Measurements from ENCODE around the gene RANBP17.
"Not testable (repeated sequence)": the region's sequence is repeated elsewhere in the genome, so short reads cannot be mapped to it uniquely, and the experiment has no call there.

Gene RANBP17

GRCh38 chr5:170861917-170862766 lies at the start of gene RANBP17:
TSS of gene RANBP17 (plus strand) at chr5:170862018.
- H3K9ac ChIP-seq (ENCODE audit: low read depth, low read length), result peak within 1 kb of the TSS; percentile 97
- peaks cover 6% of the 10 kb centered on the region for H3K9me3 ChIP-seq (ENCODE audit: control insufficient read depth, insufficient read depth, low read length)
- H3K4me1 ChIP-seq (ENCODE audit: insufficient read depth, low read length), result no peaks in the 10 kb centered on the region
- H3K36me3 ChIP-seq (ENCODE audit: insufficient read depth, low read length), result no peaks in the 10 kb centered on the region

- Histone ChIP-seq H3K9me3 (ENCODE audit: control insufficient read depth, insufficient read depth, low read length) (no peaks in the 10 kb centered on the region), H3K4me1 (ENCODE audit: insufficient read depth, low read length) (no peaks in the 10 kb centered on the region), H3K9ac (ENCODE audit: low read depth, low read length) (no peak overlapping the region), H3K36me3 (ENCODE audit: insufficient read depth, low read length) (no peaks in the 10 kb centered on the region)
Measured at GRCh38 chr5:170813231-170813630, 48.6 kb upstream of the RANBP17 start.

- H3K36me3 ChIP-seq (ENCODE audit: insufficient read depth, low read length), result no peaks in the 10 kb centered on the region
- no peaks in the 10 kb centered on the region for H3K4me1 ChIP-seq (ENCODE audit: insufficient read depth, low read length)
- H3K9ac ChIP-seq (ENCODE audit: low read depth, low read length), result no peak overlapping the region
- H3K9me3 ChIP-seq (ENCODE audit: control insufficient read depth, insufficient read depth, low read length), result no peaks in the 10 kb centered on the region
Measured at GRCh38 chr5:170817195-170817594, 44.6 kb upstream of the RANBP17 start.

GRCh38 chr5:170818232-170818631 lies 43.6 kb upstream of the RANBP17 start:
- Histone ChIP-seq H3K9ac (ENCODE audit: low read depth, low read length) (no peak overlapping the region), H3K36me3 (ENCODE audit: insufficient read depth, low read length) (no peaks in the 10 kb centered on the region), H3K4me1 (ENCODE audit: insufficient read depth, low read length) (no peaks in the 10 kb centered on the region), H3K9me3 (ENCODE audit: control insufficient read depth, insufficient read depth, low read length) (no peaks in the 10 kb centered on the region)

GRCh38 chr5:170819824-170820223 lies 42.0 kb upstream of the RANBP17 start:
- Histone ChIP-seq H3K9me3 (ENCODE audit: control insufficient read depth, insufficient read depth, low read length) (peaks cover 2% of the 10 kb centered on the region; the same call in 1 of the 2 replicates), H3K36me3 (ENCODE audit: insufficient read depth, low read length) (no peaks in the 10 kb centered on the region), H3K4me1 (ENCODE audit: insufficient read depth, low read length) (no peaks in the 10 kb centered on the region), H3K9ac (ENCODE audit: low read depth, low read length) (no peak overlapping the region)

- Histone ChIP-seq H3K4me1 (ENCODE audit: insufficient read depth, low read length) (no peaks in the 10 kb centered on the region), H3K9me3 (ENCODE audit: control insufficient read depth, insufficient read depth, low read length) (peaks cover 10% of the 10 kb centered on the region), H3K9ac (ENCODE audit: low read depth, low read length) (no peak overlapping the region), H3K36me3 (ENCODE audit: insufficient read depth, low read length) (no peaks in the 10 kb centered on the region)
Measured at GRCh38 chr5:170821257-170821800, 40.5 kb upstream of the RANBP17 start.

- peaks cover 11% of the 10 kb centered on the region for H3K9me3 ChIP-seq (ENCODE audit: control insufficient read depth, insufficient read depth, low read length)
- H3K36me3 ChIP-seq (ENCODE audit: insufficient read depth, low read length), result no peaks in the 10 kb centered on the region
Measured at GRCh38 chr5:170826117-170826516, 35.7 kb upstream of the RANBP17 start.

GRCh38 chr5:170832241-170832640 lies 29.6 kb upstream of the RANBP17 start:
- Histone ChIP-seq H3K4me1 (ENCODE audit: insufficient read depth, low read length) (no peaks in the 10 kb centered on the region), H3K9ac (ENCODE audit: low read depth, low read length) (no peak overlapping the region), H3K9me3 (ENCODE audit: control insufficient read depth, insufficient read depth, low read length) (no peaks in the 10 kb centered on the region), H3K36me3 (ENCODE audit: insufficient read depth, low read length) (no peaks in the 10 kb centered on the region)

More at GRCh38 chr5:170826117-170826516, 35.7 kb upstream of the RANBP17 start:
- H3K9ac ChIP-seq (ENCODE audit: low read depth, low read length), result no peak overlapping the region
- no peaks in the 10 kb centered on the region for H3K4me1 ChIP-seq (ENCODE audit: insufficient read depth, low read length)

- H3K9ac ChIP-seq (ENCODE audit: low read depth, low read length); H3K9me3 ChIP-seq (ENCODE audit: control insufficient read depth, insufficient read depth, low read length); H3K36me3 ChIP-seq (ENCODE audit: insufficient read depth, low read length); H3K4me1 ChIP-seq (ENCODE audit: insufficient read depth, low read length): not testable (repeated sequence)
Measured at GRCh38 chr5:170833981-170834380, 27.8 kb upstream of the RANBP17 start.

GRCh38 chr5:170836226-170836625 lies 25.6 kb upstream of the RANBP17 start:
- H3K9me3 ChIP-seq (ENCODE audit: control insufficient read depth, insufficient read depth, low read length), result no peaks in the 10 kb centered on the region
- no peaks in the 10 kb centered on the region for H3K4me1 ChIP-seq (ENCODE audit: insufficient read depth, low read length)

GRCh38 chr5:170843870-170844269 lies 17.9 kb upstream of the RANBP17 start:
- Histone ChIP-seq H3K36me3 (ENCODE audit: insufficient read depth, low read length) (no peaks in the 10 kb centered on the region), H3K9me3 (ENCODE audit: control insufficient read depth, insufficient read depth, low read length) (no peaks in the 10 kb centered on the region), H3K4me1 (ENCODE audit: insufficient read depth, low read length) (no peaks in the 10 kb centered on the region), H3K9ac (ENCODE audit: low read depth, low read length) (no peak overlapping the region)

More at GRCh38 chr5:170836226-170836625, 25.6 kb upstream of the RANBP17 start:
- Histone ChIP-seq H3K9ac (ENCODE audit: low read depth, low read length) (no peak overlapping the region), H3K36me3 (ENCODE audit: insufficient read depth, low read length) (no peaks in the 10 kb centered on the region)

- no peaks in the 10 kb centered on the region for H3K4me1 ChIP-seq (ENCODE audit: insufficient read depth, low read length)
Measured at GRCh38 chr5:170844651-170845050, 17.2 kb upstream of the RANBP17 start.

GRCh38 chr5:170846416-170846815 lies 15.4 kb upstream of the RANBP17 start:
- no peak overlapping the region for H3K9ac ChIP-seq (ENCODE audit: low read depth, low read length)
- no peaks in the 10 kb centered on the region for H3K36me3 ChIP-seq (ENCODE audit: insufficient read depth, low read length)
- no peaks in the 10 kb centered on the region for H3K4me1 ChIP-seq (ENCODE audit: insufficient read depth, low read length)
- no peaks in the 10 kb centered on the region for H3K9me3 ChIP-seq (ENCODE audit: control insufficient read depth, insufficient read depth, low read length)

More at GRCh38 chr5:170844651-170845050, 17.2 kb upstream of the RANBP17 start:
- Histone ChIP-seq H3K9ac (ENCODE audit: low read depth, low read length) (no peak overlapping the region), H3K36me3 (ENCODE audit: insufficient read depth, low read length) (no peaks in the 10 kb centered on the region), H3K9me3 (ENCODE audit: control insufficient read depth, insufficient read depth, low read length) (no peaks in the 10 kb centered on the region)

GRCh38 chr5:170846846-170847245 lies 15.0 kb upstream of the RANBP17 start:
- Histone ChIP-seq H3K4me1 (ENCODE audit: insufficient read depth, low read length) (no peaks in the 10 kb centered on the region), H3K36me3 (ENCODE audit: insufficient read depth, low read length) (no peaks in the 10 kb centered on the region), H3K9ac (ENCODE audit: low read depth, low read length) (no peak overlapping the region), H3K9me3 (ENCODE audit: control insufficient read depth, insufficient read depth, low read length) (no peaks in the 10 kb centered on the region)

- no peaks in the 10 kb centered on the region for H3K4me1 ChIP-seq (ENCODE audit: insufficient read depth, low read length)
- H3K9ac ChIP-seq (ENCODE audit: low read depth, low read length), result no peak overlapping the region
- no peaks in the 10 kb centered on the region for H3K36me3 ChIP-seq (ENCODE audit: insufficient read depth, low read length)
- no peaks in the 10 kb centered on the region for H3K9me3 ChIP-seq (ENCODE audit: control insufficient read depth, insufficient read depth, low read length)
Measured at GRCh38 chr5:170848033-170848432, 13.8 kb upstream of the RANBP17 start.
